Peyer's patch (tissue), 4 donors: ENCODE results near the gene DGKQ. TPM values are rescaled to one million over a fixed set of nuclear protein-coding genes. Genes with fewer than 3 reads are reported as not detected.
"Not testable (repeated sequence)": the region's sequence is repeated elsewhere in the genome, so short reads cannot be mapped to it uniquely, and the experiment has no call there.

Experiments used
- DNase-seq, 3 donors: peaks; one replicate each; pipeline ENCODE4 v3.0.0-alpha.2; 2017 to 2019
- H3K27ac ChIP-seq, 4 donors: fragments of 200-600 bp; sonication (generic); one replicate each; pipeline ENCODE4 v1.5.1; 2016 to 2019
- H3K27me3 ChIP-seq, 2 donors: fragments of 200-600 bp; sonication (generic); one replicate each; pipeline ENCODE4 v1.5.1; 2019
- H3K36me3 ChIP-seq, 3 donors: fragments of 200-600 bp; sonication (generic); one replicate each; pipeline ENCODE4 v1.5.1; 2016 to 2019
- H3K4me1 ChIP-seq, 4 donors: fragments of 200-600 bp; sonication (generic); one replicate each; pipeline ENCODE4 v1.5.1; 2016 to 2019
- H3K4me3 ChIP-seq, 4 donors: fragments of 200-600 bp; sonication (generic); 1 replicate in 3 of 4; 2 replicates in 1 of 4; pipeline ENCODE4 v1.5.1; 2016 to 2019; ENCODE audit warnings: mild to moderate bottlenecking in 1 of 4
- H3K9me3 ChIP-seq, 4 donors: fragments of 200-600 bp; sonication (generic); one replicate each; pipeline ENCODE4 v1.5.1; 2016 to 2019; ENCODE audit warnings: mild to moderate bottlenecking in 1 of 4
- CTCF ChIP-seq, 6 experiments: fragments of 450-650 bp in 4 of 6; fragments of 200-600 bp in 2 of 6; sonication (generic) in 1 of 6; IDR thresholded peaks; one replicate each; pipeline ENCODE4 v1.5.1; 2017 to 2019; ENCODE audit warnings: antibody characterized with exemption in 6 of 6, mild to moderate bottlenecking in 3 of 6, moderate library complexity in 1 of 6
- POLR2A ChIP-seq, 2 donors: fragments of 450-650 bp; IDR thresholded peaks; one replicate each; pipeline ENCODE4 v1.5.1; 2017; ENCODE audit warnings: antibody characterized with exemption in 2 of 2, mild to moderate bottlenecking in 2 of 2, moderate library complexity in 2 of 2
- total RNA-seq, 4 donors: library from RNA; depleted of rRNA; stranded (reverse); fragments of >200 nt; gene quantifications; one replicate each; pipeline ENCODE4 v1.1.0, GENCODE V29; 2016

DGKQ gene
- total RNA-seq, 4 donors from 2014 or later, result 32.2 to 119 (median 101) TPM

- peaks cover 0 to 9% (median 0%) of the 10 kb centered on the region in 4 donors for H3K9me3 ChIP-seq
- no peak overlapping the region for H3K4me3 ChIP-seq
- no peaks in the 10 kb centered on the region for H3K36me3 ChIP-seq
- H3K27me3 ChIP-seq, result no peaks in the 10 kb centered on the region
- H3K4me1 ChIP-seq, result no peaks in the 10 kb centered on the region
- no peak for DNase-seq
- TF ChIP-seq POLR2A (IDR thresholded peaks at IDR 0.05), result no peak
- TF ChIP-seq CTCF (IDR thresholded peaks at IDR 0.05), result no peak
- H3K27ac ChIP-seq, result no peak overlapping the region
Observed at GRCh38 chr4:978957-979701, 5.8 kb upstream of the DGKQ start.

GRCh38 chr4:976016-976415, 2.6 kb upstream of the DGKQ start:
- not testable (repeated sequence) for H3K36me3 ChIP-seq, H3K4me3 ChIP-seq, H3K27ac ChIP-seq, H3K9me3 ChIP-seq, DNase-seq, H3K27me3 ChIP-seq
- H3K4me1 ChIP-seq, result peaks cover 4 to 20% (median 14%) of the 10 kb centered on the region in 4 donors

- no peaks in the 10 kb centered on the region for H3K36me3 ChIP-seq
- TF ChIP-seq POLR2A (IDR thresholded peaks at IDR 0.05), result no peak
- no peak for TF ChIP-seq CTCF (IDR thresholded peaks at IDR 0.05)
- DNase-seq, result peak in 1 of 3 donors; percentile 46
- no peak overlapping the region for H3K27ac ChIP-seq
- no peaks in the 10 kb centered on the region for H3K27me3 ChIP-seq
- H3K9me3 ChIP-seq, result peaks cover 0 to 9% (median 0%) of the 10 kb centered on the region in 4 donors
- no peak overlapping the region for H3K4me3 ChIP-seq
- peaks cover 4 to 27% (median 16%) of the 10 kb centered on the region in 4 donors for H3K4me1 ChIP-seq
Observed at GRCh38 chr4:974668-975067, 1.3 kb upstream of the DGKQ start.

GRCh38 chr4:972651-973424, 531 bp downstream of the DGKQ start:
- no peak for TF ChIP-seq POLR2A (IDR thresholded peaks at IDR 0.05)
- TF ChIP-seq CTCF (IDR thresholded peaks at IDR 0.05), result no peak
- DNase-seq, result peak; percentile 35 to 77 (median 53)
- no peaks in the 10 kb centered on the region for H3K27me3 ChIP-seq
- peaks cover 0 to 9% (median 0%) of the 10 kb centered on the region in 3 donors for H3K36me3 ChIP-seq
- peak overlapping the region; percentile 67 to 99 (median 86) for H3K27ac ChIP-seq
- H3K4me3 ChIP-seq, result peak overlapping the region; percentile 60 to 98 (median 82)
- peaks cover 0 to 9% (median 0%) of the 10 kb centered on the region in 4 donors for H3K9me3 ChIP-seq
- H3K4me1 ChIP-seq, result peaks cover 4 to 27% (median 16%) of the 10 kb centered on the region in 4 donors

- peaks cover 0 to 19% (median 0%) of the 10 kb centered on the region in 3 donors for H3K36me3 ChIP-seq
- H3K4me1 ChIP-seq, result peaks cover 4 to 27% (median 16%) of the 10 kb centered on the region in 4 donors
- H3K27ac ChIP-seq, result peak overlapping the region; percentile 67 to 99 (median 86)
- peak in 1 of 6 experiments; percentile 5 for TF ChIP-seq CTCF (IDR thresholded peaks at IDR 0.05)
- peak; percentile 95 to 98 for TF ChIP-seq POLR2A (IDR thresholded peaks at IDR 0.05)
- peak in 2 of 3 donors; percentile 93 to 96 for DNase-seq
- no peaks in the 10 kb centered on the region for H3K27me3 ChIP-seq
- peaks cover 0 to 9% (median 0%) of the 10 kb centered on the region in 4 donors for H3K9me3 ChIP-seq
- peak overlapping the region; percentile 60 to 98 (median 82) for H3K4me3 ChIP-seq
Observed at GRCh38 chr4:971666-972500, 1.5 kb downstream of the DGKQ start.
